ENCODE results near the gene NRN1.
"Not testable (repeated sequence)": the region's sequence is repeated elsewhere in the genome, so short reads cannot be mapped to it uniquely, and the experiment has no call there.

NRN1 gene

GRCh38 chr6:6006428-6007365 lies at the start of gene NRN1:
TSS of gene NRN1 (minus strand) at chr6:6006925. CDS start at chr6:6006749, 176 bp downstream.
- peak; percentile 12 for DNase-seq

GRCh38 chr6:6052216-6052615 lies 45.5 kb upstream of the NRN1 start:
- no peak for DNase-seq

GRCh38 chr6:6046716-6047115 lies 40.0 kb upstream of the NRN1 start:
- DNase-seq = no peak

GRCh38 chr6:6039946-6040509 lies 33.3 kb upstream of the NRN1 start:
- no peak for DNase-seq

GRCh38 chr6:6037179-6037578 lies 30.5 kb upstream of the NRN1 start:
- no peak for DNase-seq

- DNase-seq = no peak
Observed at GRCh38 chr6:6033858-6034257, 27.1 kb upstream of the NRN1 start.

GRCh38 chr6:6026513-6027205 lies 19.9 kb upstream of the NRN1 start:
- no peak for DNase-seq

GRCh38 chr6:6025736-6026135 lies 19.0 kb upstream of the NRN1 start:
- DNase-seq = no peak

GRCh38 chr6:6024220-6024619 lies 17.5 kb upstream of the NRN1 start:
- DNase-seq = no peak

- not testable (repeated sequence) for DNase-seq
Observed at GRCh38 chr6:6022841-6023240, 16.1 kb upstream of the NRN1 start.

GRCh38 chr6:6008648-6009421 lies 2.1 kb upstream of the NRN1 start:
- DNase-seq = peak; percentile 81

GRCh38 chr6:6008089-6008647 lies 1.4 kb upstream of the NRN1 start:
- no peak for DNase-seq

GRCh38 chr6:6007366-6008088 lies 802 bp upstream of the NRN1 start:
- peak; percentile 54 for DNase-seq

- DNase-seq = no peak
Observed at GRCh38 chr6:6006006-6006427, 708 bp downstream of the NRN1 start.

GRCh38 chr6:6005051-6006005 lies 1.4 kb downstream of the NRN1 start:
- DNase-seq = no peak

GRCh38 chr6:6004390-6004995 lies 2.2 kb downstream of the NRN1 start:
- no peak for DNase-seq

- no peak for DNase-seq
Observed at GRCh38 chr6:6003621-6004366, 2.9 kb downstream of the NRN1 start.

GRCh38 chr6:6002848-6003620 lies 3.7 kb downstream of the NRN1 start:
- DNase-seq = no peak
